PC-3 (cell line): Measurements from ENCODE around the gene KCTD2.
"Not testable (repeated sequence)": the region's sequence is repeated elsewhere in the genome, so short reads cannot be mapped to it uniquely, and the experiment has no call there.

Source experiments
- EZH2phosphoT487 ChIP-seq: fragments of 300-600 bp; sonication (generic); IDR thresholded peaks from 2 replicates; pipeline ENCODE4 v1.6.1; 2018; ENCODE audit warnings: mild to moderate bottlenecking, antibody characterized with exemption, low read length, borderline replicate concordance
- TF ChIP-seq, protein P1 (sequence below): fragments of 300-600 bp; sonication (generic); conservative IDR thresholded peaks from 2 replicates; pipeline ENCODE4 v1.5.1; 2017; ENCODE audit warnings: antibody characterized with exemption, low read depth, mild to moderate bottlenecking, low read length

DNA sequence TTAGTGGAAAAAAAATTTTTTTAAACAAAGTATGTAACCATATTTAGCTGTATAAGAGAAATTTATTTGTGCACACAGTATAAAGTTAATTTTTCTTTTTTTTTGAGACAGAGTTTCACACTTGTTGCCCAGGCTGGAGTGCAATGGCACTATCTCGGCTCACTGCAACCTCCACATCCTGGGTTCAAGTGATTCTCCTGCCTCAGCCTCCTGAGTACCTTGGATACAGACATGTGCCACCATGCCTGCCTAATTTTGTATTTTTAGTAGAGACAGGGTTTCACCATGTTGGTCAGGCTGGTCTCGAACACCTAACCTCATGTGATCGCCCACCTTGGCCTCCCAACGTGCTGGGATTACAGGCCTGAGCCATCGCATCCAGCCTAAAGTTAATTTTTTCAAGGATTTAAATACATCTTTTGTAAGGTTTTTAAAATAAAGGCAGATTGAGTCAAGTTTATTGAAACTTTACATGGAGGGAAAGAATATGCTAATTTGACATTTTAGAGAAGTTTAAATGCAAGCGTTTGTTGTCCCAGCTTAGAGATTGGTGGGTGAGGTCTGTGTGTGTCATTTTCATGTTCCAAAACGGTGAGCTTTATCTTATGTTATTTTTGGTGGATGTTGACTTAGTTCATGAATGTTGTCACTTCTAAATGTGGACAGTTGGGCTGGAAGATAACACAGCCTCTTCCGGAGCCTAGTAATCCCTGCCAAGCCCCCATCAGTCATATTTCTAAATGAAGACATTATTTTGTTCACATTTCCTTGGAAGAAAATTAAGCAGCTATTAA lies 24.6 kb downstream of the KCTD2 start:
- TF ChIP-seq, protein P1, sequence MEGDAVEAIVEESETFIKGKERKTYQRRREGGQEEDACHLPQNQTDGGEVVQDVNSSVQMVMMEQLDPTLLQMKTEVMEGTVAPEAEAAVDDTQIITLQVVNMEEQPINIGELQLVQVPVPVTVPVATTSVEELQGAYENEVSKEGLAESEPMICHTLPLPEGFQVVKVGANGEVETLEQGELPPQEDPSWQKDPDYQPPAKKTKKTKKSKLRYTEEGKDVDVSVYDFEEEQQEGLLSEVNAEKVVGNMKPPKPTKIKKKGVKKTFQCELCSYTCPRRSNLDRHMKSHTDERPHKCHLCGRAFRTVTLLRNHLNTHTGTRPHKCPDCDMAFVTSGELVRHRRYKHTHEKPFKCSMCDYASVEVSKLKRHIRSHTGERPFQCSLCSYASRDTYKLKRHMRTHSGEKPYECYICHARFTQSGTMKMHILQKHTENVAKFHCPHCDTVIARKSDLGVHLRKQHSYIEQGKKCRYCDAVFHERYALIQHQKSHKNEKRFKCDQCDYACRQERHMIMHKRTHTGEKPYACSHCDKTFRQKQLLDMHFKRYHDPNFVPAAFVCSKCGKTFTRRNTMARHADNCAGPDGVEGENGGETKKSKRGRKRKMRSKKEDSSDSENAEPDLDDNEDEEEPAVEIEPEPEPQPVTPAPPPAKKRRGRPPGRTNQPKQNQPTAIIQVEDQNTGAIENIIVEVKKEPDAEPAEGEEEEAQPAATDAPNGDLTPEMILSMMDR: not testable (repeated sequence)
- not testable (repeated sequence) for TF ChIP-seq EZH2phosphoT487
